ENCODE measurements around the gene BEAN1.

BEAN1 gene

GRCh38 chr16:66489385-66489784 is 62.3 kb downstream of the BEAN1 start:
- H3K4me1 ChIP-seq (ENCODE audit: insufficient read depth, low read length): no peaks in the 10 kb centered on the region
- TF ChIP-seq CTCF (IDR thresholded peaks at IDR 0.05; ENCODE audit: borderline replicate concordance, extremely low read depth, low read length, poor library complexity, severe bottlenecking) (no peak), EZH2 (IDR thresholded peaks at IDR 0.05; ENCODE audit: borderline replicate concordance, low read depth, low read length, severe bottlenecking) (no peak)
- no peak overlapping the region for H2AFZ ChIP-seq (ENCODE audit: low read depth, low read length)
- H3K36me3 ChIP-seq (ENCODE audit: insufficient read depth, low read length): no peaks in the 10 kb centered on the region
- H3K9ac ChIP-seq (ENCODE audit: low read depth, low read length): no peak overlapping the region
- no peaks in the 10 kb centered on the region for H3K9me3 ChIP-seq (ENCODE audit: insufficient read depth, low read length, severe bottlenecking)
- no peak overlapping the region for H3K4me2 ChIP-seq (ENCODE audit: insufficient read depth, low read length)
- H3K79me2 ChIP-seq (ENCODE audit: insufficient read depth, low read length): no peaks in the 10 kb centered on the region
- DNase-seq (no peak), ATAC-seq (ENCODE audit: insufficient read depth, low read depth) (no peak)
- H3K4me3 ChIP-seq (ENCODE audit: low read depth in 1 of 2, low read length in 2 of 2): no peak overlapping the region
- H3K27ac ChIP-seq (ENCODE audit: low read length): no peak overlapping the region
- H3K27me3 ChIP-seq (ENCODE audit: insufficient read depth, low read length, poor library complexity): no peaks in the 10 kb centered on the region
- H4K20me1 ChIP-seq (ENCODE audit: insufficient read depth, low read length): no peaks in the 10 kb centered on the region

- Histone ChIP-seq H4K20me1 (ENCODE audit: insufficient read depth, low read length) (no peaks in the 10 kb centered on the region), H3K36me3 (ENCODE audit: insufficient read depth, low read length) (no peaks in the 10 kb centered on the region), H3K9ac (ENCODE audit: low read depth, low read length) (no peak overlapping the region), H3K4me1 (ENCODE audit: insufficient read depth, low read length) (no peaks in the 10 kb centered on the region), H3K27me3 (ENCODE audit: insufficient read depth, low read length, poor library complexity) (no peaks in the 10 kb centered on the region), H3K4me2 (ENCODE audit: insufficient read depth, low read length) (no peak overlapping the region), H3K27ac (ENCODE audit: low read length) (no peak overlapping the region), H3K9me3 (ENCODE audit: insufficient read depth, low read length, severe bottlenecking) (no peaks in the 10 kb centered on the region), H2AFZ (ENCODE audit: low read depth, low read length) (no peak overlapping the region), H3K79me2 (ENCODE audit: insufficient read depth, low read length) (no peaks in the 10 kb centered on the region), H3K4me3 (ENCODE audit: low read depth in 1 of 2, low read length in 2 of 2) (no peak overlapping the region)
- DNase-seq (no peak), ATAC-seq (ENCODE audit: insufficient read depth, low read depth) (no peak)
- TF ChIP-seq EZH2 (IDR thresholded peaks at IDR 0.05; ENCODE audit: borderline replicate concordance, low read depth, low read length, severe bottlenecking): no peak
These were observed 62.7 kb downstream of the BEAN1 start for GRCh38 chr16:66489818-66490217.

- H3K27me3 ChIP-seq (ENCODE audit: insufficient read depth, low read length, poor library complexity): no peaks in the 10 kb centered on the region
- no peaks in the 10 kb centered on the region for H3K4me1 ChIP-seq (ENCODE audit: insufficient read depth, low read length)
- H3K4me3 ChIP-seq (ENCODE audit: low read depth in 1 of 2, low read length in 2 of 2): no peak overlapping the region
- DNase-seq: no peak
- TF ChIP-seq CTCF (IDR thresholded peaks at IDR 0.05; ENCODE audit: borderline replicate concordance, extremely low read depth, low read length, poor library complexity, severe bottlenecking) (no peak), EZH2 (IDR thresholded peaks at IDR 0.05; ENCODE audit: borderline replicate concordance, low read depth, low read length, severe bottlenecking) (no peak)
- H3K4me2 ChIP-seq (ENCODE audit: insufficient read depth, low read length): no peak overlapping the region
- H3K27ac ChIP-seq (ENCODE audit: low read length): no peak overlapping the region
- peak; percentile 25; the same call in 1 of the 3 replicates for ATAC-seq (ENCODE audit: insufficient read depth, low read depth)
- no peak overlapping the region for H2AFZ ChIP-seq (ENCODE audit: low read depth, low read length)
- no peaks in the 10 kb centered on the region for H3K36me3 ChIP-seq (ENCODE audit: insufficient read depth, low read length)
- H3K9ac ChIP-seq (ENCODE audit: low read depth, low read length): no peak overlapping the region
- no peaks in the 10 kb centered on the region for H3K9me3 ChIP-seq (ENCODE audit: insufficient read depth, low read length, severe bottlenecking)
- no peaks in the 10 kb centered on the region for H3K79me2 ChIP-seq (ENCODE audit: insufficient read depth, low read length)
- no peaks in the 10 kb centered on the region for H4K20me1 ChIP-seq (ENCODE audit: insufficient read depth, low read length)
These were observed 64.0 kb downstream of the BEAN1 start for GRCh38 chr16:66490774-66491715.

DNA sequence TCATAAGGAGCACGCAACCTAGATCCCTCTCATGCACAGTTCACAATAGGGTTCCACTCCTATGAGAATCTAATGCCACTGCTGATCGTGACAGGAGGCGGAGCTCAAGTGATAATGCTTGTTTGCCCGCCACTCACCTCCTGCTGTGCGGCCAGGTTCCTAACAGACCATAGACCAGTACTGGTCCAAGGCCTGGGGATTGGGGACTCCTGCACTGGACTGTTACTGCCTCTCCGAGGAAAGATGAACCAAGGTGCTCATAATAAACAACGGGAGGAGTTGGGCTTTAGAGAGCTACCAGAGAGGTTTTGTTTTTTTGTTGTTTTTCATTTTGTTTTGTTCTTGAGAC is 64.6 kb downstream of the BEAN1 start:
- Histone ChIP-seq H3K4me3 (ENCODE audit: low read depth in 1 of 2, low read length in 2 of 2) (no peak overlapping the region), H3K9ac (ENCODE audit: low read depth, low read length) (no peak overlapping the region), H3K27me3 (ENCODE audit: insufficient read depth, low read length, poor library complexity) (no peaks in the 10 kb centered on the region), H3K4me2 (ENCODE audit: insufficient read depth, low read length) (no peak overlapping the region), H2AFZ (ENCODE audit: low read depth, low read length) (no peak overlapping the region), H3K9me3 (ENCODE audit: insufficient read depth, low read length, severe bottlenecking) (no peaks in the 10 kb centered on the region), H3K79me2 (ENCODE audit: insufficient read depth, low read length) (no peaks in the 10 kb centered on the region), H3K4me1 (ENCODE audit: insufficient read depth, low read length) (no peaks in the 10 kb centered on the region), H3K36me3 (ENCODE audit: insufficient read depth, low read length) (no peaks in the 10 kb centered on the region), H3K27ac (ENCODE audit: low read length) (no peak overlapping the region), H4K20me1 (ENCODE audit: insufficient read depth, low read length) (no peaks in the 10 kb centered on the region)
- TF ChIP-seq CTCF (IDR thresholded peaks at IDR 0.05; ENCODE audit: borderline replicate concordance, extremely low read depth, low read length, poor library complexity, severe bottlenecking) (no peak), EZH2 (IDR thresholded peaks at IDR 0.05; ENCODE audit: borderline replicate concordance, low read depth, low read length, severe bottlenecking) (no peak)
- no peak for DNase-seq
- ATAC-seq (ENCODE audit: insufficient read depth, low read depth): no peak
